RKO (cell line): Measurements from ENCODE around the gene CTF1.

Experiments used
- DNase-seq: peaks from one replicate; pipeline ENCODE4 v3.0.0-alpha.2; 2016; ENCODE audit warnings: low spot score

CTF1 gene

GRCh38 chr16:30910427-30911029 is 14.1 kb downstream of the CTF1 start:
- no peak for DNase-seq

- DNase-seq: no peak
Observed at GRCh38 chr16:30912794-30913412, 16.5 kb downstream of the CTF1 start.

DNA sequence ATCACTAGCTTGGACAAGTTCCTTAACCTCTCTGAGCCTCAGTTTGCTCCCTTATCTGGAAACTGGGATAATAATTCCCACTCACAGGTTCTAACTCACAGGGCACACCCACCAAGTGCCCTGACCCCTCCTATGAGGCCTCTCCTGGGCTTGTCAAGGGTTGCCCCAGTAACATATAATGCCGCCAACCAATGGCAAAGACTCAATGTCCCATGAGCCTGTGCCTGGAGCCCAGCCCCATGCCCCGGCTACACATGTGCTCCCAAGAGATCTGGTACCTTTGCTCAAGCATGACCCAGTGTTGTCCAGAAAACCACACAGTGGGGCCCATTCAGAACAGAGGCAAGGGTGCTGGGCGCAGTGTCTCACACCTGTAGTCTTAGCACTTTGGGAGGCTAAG is 18.4 kb downstream of the CTF1 start:
- DNase-seq: no peak

GRCh38 chr16:30918614-30919013 is 22.2 kb downstream of the CTF1 start:
- DNase-seq: no peak

- DNase-seq: no peak
Observed at GRCh38 chr16:30920891-30921290, 24.5 kb downstream of the CTF1 start.

GRCh38 chr16:30921459-30921747 is 25.0 kb downstream of the CTF1 start:
- DNase-seq: no peak

GRCh38 chr16:30921748-30922419 is 25.5 kb downstream of the CTF1 start:
- peak; percentile 79 for DNase-seq

- DNase-seq: peak; percentile 99
Observed at GRCh38 chr16:30922420-30922959, 26.1 kb downstream of the CTF1 start.

DNA sequence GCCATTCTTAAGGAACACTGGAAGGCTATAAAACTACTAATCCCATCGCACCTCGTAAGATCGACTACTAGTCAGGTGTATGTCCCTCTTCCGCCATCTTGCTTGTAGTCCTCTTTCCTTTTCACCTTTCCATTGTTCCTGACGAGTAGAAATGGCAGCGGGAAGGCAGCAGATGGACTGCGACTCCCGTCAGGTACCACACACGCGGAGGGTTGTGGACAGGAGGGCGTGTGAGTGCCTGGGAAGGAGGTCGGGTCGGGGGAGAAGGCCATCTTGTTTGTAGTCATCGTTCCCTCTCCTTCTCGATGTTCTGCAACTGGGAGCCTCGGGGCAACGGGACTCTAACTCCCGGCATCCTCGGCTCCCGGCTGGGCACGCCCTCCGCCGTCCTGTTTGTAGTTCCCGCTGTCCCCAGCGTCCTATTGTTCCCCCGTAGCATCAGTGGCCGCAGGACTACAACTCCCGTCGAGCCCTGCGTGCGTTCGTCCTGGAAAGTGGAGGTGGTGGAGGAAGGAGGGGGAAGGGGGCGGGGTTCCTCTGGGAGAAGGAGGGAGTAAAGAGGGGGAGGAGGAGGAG is 26.6 kb downstream of the CTF1 start:
- DNase-seq: peak; percentile 99

DNA sequence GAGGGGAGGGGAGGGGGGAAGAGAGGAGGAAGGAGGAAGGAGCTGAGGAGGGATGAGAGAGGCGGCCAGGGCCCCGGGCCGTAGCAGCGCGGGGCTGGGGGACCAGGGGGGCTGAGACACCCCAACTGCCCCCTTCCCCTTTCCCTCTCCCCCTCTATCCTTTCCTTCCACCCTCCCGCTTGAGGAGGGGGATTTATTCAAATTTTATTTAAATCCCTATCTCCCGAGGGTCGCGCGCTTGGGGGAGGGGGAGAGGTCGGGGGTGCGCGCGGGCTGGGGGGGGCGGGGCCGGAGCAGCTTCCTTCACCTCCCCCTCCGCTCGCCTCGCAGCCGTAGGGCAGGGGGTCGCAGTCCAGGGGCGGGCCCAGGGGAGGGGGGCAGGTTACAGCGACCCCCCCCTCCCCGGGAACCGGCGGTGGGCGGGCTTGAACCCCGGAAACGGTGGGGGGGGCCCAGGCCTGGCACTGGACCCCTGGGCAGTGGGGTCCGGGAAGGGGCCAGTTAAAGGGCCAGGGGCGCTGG is 27.2 kb downstream of the CTF1 start, which contains the start of gene FBXL19:
Gene FBXL19, plus strand, starts transcription at position 19 of the 522 bp plus-strand sequence. CDS start 2,183 bp downstream, outside the sequence.
- no peak for DNase-seq

- no peak for DNase-seq
Observed at GRCh38 chr16:30924076-30924912, 27.9 kb downstream of the CTF1 start.

- no peak for DNase-seq
Observed at GRCh38 chr16:30924913-30925631, 28.7 kb downstream of the CTF1 start.

GRCh38 chr16:30925632-30925987 is 29.2 kb downstream of the CTF1 start:
- DNase-seq: no peak

DNA sequence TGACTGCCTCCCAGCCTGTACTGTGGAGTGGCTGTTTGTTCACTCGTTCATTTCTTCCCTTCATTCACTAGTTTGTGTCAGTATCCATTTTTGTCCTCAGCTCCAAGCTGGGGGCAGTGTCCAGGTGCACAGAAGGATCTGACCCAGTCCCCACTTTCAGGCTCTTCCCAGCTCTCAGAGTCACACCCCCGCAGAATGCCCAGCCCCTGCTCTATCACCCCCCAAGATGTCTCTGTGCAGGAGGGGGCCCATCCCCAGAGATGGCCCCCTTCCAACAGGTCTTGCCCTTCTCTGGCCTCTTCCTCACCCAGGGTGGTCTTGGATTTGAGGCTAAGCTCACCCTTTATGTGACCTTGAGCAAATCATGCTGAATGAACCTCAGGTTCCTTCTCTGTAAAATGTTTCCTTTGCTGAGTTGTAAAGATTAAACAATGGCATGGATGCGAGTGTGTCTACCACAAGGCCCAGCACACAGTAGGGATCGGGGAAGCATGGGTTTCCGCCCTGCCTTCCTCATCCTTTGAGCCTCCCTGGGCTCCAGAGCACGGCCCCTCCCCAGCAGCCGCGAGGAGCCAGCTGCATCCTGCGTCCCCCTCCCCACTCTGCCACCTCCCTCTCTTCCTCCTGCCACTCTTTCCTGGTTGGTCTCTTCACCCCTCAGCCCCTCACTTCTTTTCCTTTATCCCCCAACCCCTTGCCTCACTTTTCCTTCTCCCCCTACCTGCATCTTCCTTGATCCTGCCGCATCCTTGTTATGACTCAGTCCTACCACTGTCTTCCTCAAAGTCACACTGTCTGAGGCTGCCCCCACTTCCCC is 29.8 kb downstream of the CTF1 start:
- no peak for DNase-seq

DNA sequence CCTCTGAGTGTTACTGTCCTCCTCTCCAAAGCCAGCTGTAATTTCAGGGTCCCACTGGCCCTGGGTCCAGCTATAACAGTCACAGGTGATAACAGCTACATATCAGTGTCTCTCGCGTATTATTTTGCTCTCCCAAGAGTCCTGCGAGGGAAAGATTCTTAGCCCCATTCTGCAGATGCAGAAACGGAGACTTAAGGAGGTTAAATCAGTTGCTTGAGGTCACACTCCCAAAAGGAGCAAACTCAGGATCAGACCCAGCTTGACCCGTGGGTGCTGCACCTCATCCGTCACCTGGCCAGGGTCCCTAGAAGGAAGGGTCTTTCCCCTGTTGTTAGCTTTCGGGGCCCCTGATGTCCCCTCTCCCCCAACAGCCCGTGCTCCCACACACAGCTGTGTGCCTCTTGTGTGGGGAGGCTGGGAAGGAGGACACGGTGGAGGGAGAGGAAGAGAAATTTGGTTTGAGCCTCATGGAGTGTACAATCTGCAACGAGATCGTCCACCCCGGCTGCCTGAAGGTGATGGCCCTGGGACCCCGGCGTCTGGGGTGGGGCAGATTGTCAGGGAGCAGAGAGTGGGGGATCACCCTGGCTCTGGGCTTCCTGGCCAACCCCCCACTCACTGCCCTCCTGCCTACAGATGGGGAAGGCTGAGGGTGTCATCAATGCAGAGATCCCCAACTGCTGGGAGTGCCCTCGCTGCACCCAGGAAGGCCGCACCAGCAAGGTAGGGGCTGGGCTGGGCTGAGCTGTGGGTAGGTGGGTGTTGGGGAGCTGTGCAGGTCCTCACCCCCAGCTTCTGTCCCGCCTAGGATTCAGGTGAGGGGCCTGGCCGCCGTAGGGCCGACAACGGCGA is 30.7 kb downstream of the CTF1 start:
- no peak for DNase-seq

- peak; percentile 69 for DNase-seq
Observed at GRCh38 chr16:30927789-30928378, 31.5 kb downstream of the CTF1 start.

DNA sequence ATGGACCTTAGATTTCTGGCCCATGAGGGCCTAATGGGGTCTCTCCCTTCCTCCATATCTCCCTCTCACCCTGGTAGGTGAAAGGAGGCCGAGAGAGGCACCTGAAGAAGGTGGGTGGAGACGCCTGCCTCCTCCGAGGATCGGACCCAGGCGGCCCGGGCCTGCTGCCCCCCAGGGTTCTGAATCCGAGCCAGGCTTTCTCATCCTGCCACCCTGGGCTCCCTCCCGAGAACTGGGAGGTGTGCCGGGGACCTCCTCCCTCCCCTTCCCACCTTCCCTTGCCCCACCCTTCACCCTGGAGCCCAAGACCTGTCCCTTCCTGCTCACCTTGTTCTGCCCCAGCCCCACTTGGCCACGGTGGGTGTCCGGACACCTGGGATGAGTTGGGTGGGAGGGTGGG is 32.0 kb downstream of the CTF1 start:
- DNase-seq: no peak

DNA sequence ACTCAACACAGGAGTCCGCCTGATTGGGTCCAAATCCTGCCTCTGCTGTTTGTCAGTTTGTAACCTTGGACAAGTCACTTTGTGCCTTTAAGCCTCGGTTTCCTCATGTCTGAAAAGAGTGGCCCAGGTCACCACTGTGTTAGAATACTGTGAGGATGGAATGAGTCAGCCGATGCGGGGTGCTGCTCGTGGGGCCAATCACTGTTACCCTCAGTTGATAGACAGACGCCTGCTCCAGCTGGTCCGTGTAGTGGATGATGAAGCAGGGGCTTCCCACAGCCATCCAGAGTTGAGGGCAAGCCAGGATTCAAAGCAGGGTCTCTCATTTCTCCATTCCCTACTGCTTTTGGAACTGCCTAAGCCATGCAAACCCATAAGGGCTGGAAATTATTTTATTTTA is 32.8 kb downstream of the CTF1 start:
- DNase-seq: peak; percentile 33

DNA sequence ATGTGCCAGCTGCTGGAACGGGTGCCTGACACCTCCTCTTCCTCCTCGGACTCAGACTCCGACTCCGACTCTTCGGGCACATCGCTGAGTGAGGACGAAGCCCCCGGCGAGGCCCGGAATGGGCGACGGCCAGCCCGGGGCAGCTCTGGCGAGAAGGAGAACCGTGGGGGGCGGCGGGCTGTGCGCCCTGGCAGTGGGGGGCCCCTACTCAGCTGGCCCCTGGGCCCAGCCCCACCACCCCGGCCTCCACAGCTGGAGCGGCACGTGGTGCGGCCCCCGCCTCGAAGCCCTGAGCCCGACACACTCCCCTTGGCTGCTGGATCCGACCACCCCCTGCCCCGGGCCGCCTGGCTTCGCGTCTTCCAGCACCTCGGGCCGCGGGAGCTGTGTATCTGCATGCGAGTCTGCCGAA is 33.8 kb downstream of the CTF1 start:
- DNase-seq: no peak
